Measurements from ENCODE around the gene MAP3K5. TPM values are rescaled to one million over a fixed set of nuclear protein-coding genes. Genes with fewer than 3 reads are reported as not detected.

Gene MAP3K5
- total and polyA plus RNA-seq, 2 donors (not counting 3 experiments of a cell fraction or from before 2014, with no cell fraction given), result 1.5 to 7.0 TPM

- Histone ChIP-seq H3K9me3 (replicated peaks; ENCODE audit: control insufficient read depth, insufficient read depth, low read length) (no peaks in the 10 kb centered on the region), H2AFZ (ENCODE audit: low read depth, low read length) (no peak overlapping the region), H3K79me2 (ENCODE audit: control insufficient read depth, insufficient read depth, low read length) (peaks cover 11% of the 10 kb centered on the region), H3K9me1 (replicated peaks; ENCODE audit: control insufficient read depth, extremely low read depth, insufficient read depth, low read length) (no peaks in the 10 kb centered on the region), H3K36me3 (ENCODE audit: control insufficient read depth in 2 of 2, extremely low read depth in 1 of 2, insufficient read depth in 2 of 2, low read length in 2 of 2) (no peaks in the 10 kb centered on the region), H4K20me1 (replicated peaks; ENCODE audit: control insufficient read depth, extremely low read depth, insufficient read depth, low read length) (no peaks in the 10 kb centered on the region), H3K4me2 (ENCODE audit: insufficient read depth, low read length) (no peak overlapping the region), H3K27me3 (ENCODE audit: control insufficient read depth in 2 of 2, insufficient read depth in 2 of 2, low read length in 2 of 2) (no peaks in the 10 kb centered on the region), H3K4me3 (replicated peaks in 1 of 3; ENCODE audit: insufficient read depth in 1 of 3, low read depth in 1 of 3, low read length in 3 of 3) (no peak overlapping the region), H3K27ac (ENCODE audit: insufficient read depth, low read depth, low read length) (no peak overlapping the region), H3K9ac (replicated peaks; ENCODE audit: extremely low read depth, insufficient read depth, low read length) (no peak overlapping the region), H3K4me1 (ENCODE audit: control insufficient read depth, extremely low read depth, insufficient read depth, low read length) (peaks cover 14% of the 10 kb centered on the region)
- intact Hi-C loops (cut with micrococcal nuclease), result no loop called here
- TF ChIP-seq POLR2AphosphoS5 (IDR thresholded peaks at IDR 0.05; ENCODE audit: insufficient read depth, low read depth, low read length), result no peak
- dilution Hi-C loops (cut with MboI; ENCODE audit: extremely low pct_ligation_motif_present, low sequenced_read_pairs), result no loop called here
- DNase-seq (ENCODE audit: low read depth, low spot score), result no peak
- FAIRE-seq, result no peak
- BruUV-seq (replicated peaks), result no TSS peak
- CTCF ChIA-PET, result interaction anchor here (1.0 to 1.6 kb wide), 3 partner anchors 22 to 28 kb away, joined by 3 to 5 read pairs (median 4); partner anchors contain the start of gene MAP3K5
- POLR2A ChIA-PET, result no interaction called here
These were observed 28.4 kb downstream of the MAP3K5 start for GRCh38 chr6:136763716-136764516.

DNA sequence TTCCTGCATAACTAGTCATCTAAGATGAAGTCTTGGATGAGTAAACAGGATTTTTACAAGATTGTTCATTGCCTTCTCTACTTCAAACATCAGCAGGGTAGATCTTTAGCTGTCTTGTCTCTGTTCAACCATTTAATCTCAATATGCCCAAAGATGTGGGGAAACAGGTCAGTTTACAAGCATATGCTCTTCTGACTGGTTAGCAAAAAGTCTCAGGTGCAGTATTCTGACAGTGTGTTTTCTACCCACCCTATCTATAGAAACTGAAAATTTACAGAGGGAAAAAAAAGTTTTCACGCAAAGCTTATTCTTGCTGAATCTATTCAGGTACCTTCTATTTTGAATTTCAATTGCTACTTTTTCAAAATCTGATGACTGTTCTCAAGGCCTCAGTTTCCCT, 29.0 kb downstream of the MAP3K5 start:
- ChIA-PET CTCF (interaction anchor here (1.0 to 1.6 kb wide), 3 partner anchors 23 to 29 kb away, joined by 3 to 5 read pairs (median 4); partner anchors contain the start of gene MAP3K5), POLR2A (no interaction called here)
- no peaks in the 10 kb centered on the region for H4K20me1 ChIP-seq (replicated peaks; ENCODE audit: control insufficient read depth, extremely low read depth, insufficient read depth, low read length)
- no peak overlapping the region for H2AFZ ChIP-seq (ENCODE audit: low read depth, low read length)
- no peak for DNase-seq (ENCODE audit: low read depth, low spot score)
- dilution Hi-C loops (cut with MboI; ENCODE audit: extremely low pct_ligation_motif_present, low sequenced_read_pairs) (no loop called here), intact Hi-C loops (cut with micrococcal nuclease) (no loop called here)
- H3K9me3 ChIP-seq (replicated peaks; ENCODE audit: control insufficient read depth, insufficient read depth, low read length), result no peaks in the 10 kb centered on the region
- no peak overlapping the region for H3K4me2 ChIP-seq (ENCODE audit: insufficient read depth, low read length)
- no peak overlapping the region for H3K9ac ChIP-seq (replicated peaks; ENCODE audit: extremely low read depth, insufficient read depth, low read length)
- no peaks in the 10 kb centered on the region for H3K27me3 ChIP-seq (ENCODE audit: control insufficient read depth in 2 of 2, insufficient read depth in 2 of 2, low read length in 2 of 2)
- peaks cover 14% of the 10 kb centered on the region for H3K4me1 ChIP-seq (ENCODE audit: control insufficient read depth, extremely low read depth, insufficient read depth, low read length)
- H3K27ac ChIP-seq (ENCODE audit: insufficient read depth, low read depth, low read length), result no peak overlapping the region
- no peaks in the 10 kb centered on the region for H3K9me1 ChIP-seq (replicated peaks; ENCODE audit: control insufficient read depth, extremely low read depth, insufficient read depth, low read length)
- H3K36me3 ChIP-seq (ENCODE audit: control insufficient read depth in 2 of 2, extremely low read depth in 1 of 2, insufficient read depth in 2 of 2, low read length in 2 of 2), result no peaks in the 10 kb centered on the region
- FAIRE-seq, result no peak
- no peak overlapping the region for H3K4me3 ChIP-seq (replicated peaks in 1 of 3; ENCODE audit: insufficient read depth in 1 of 3, low read depth in 1 of 3, low read length in 3 of 3)
- TF ChIP-seq EZH2 (IDR thresholded peaks at IDR 0.05; ENCODE audit: borderline replicate concordance, low read depth, low read length, severe bottlenecking) (no peak), FOS (IDR thresholded peaks at IDR 0.05; ENCODE audit: borderline replicate concordance, insufficient read depth, low read length) (no peak), POLR2AphosphoS5 (IDR thresholded peaks at IDR 0.05; ENCODE audit: insufficient read depth, low read depth, low read length) (no peak), JUN (IDR thresholded peaks at IDR 0.05; ENCODE audit: borderline replicate concordance, insufficient read depth, insufficient read length, low read depth) (no peak), MYC (IDR thresholded peaks at IDR 0.05; ENCODE audit: low read depth, low read length) (no peak), GATA2 (IDR thresholded peaks at IDR 0.05; ENCODE audit: insufficient read depth, insufficient read length, low read depth, low read length) (no peak)
- TF ChIP-seq, protein P1, sequence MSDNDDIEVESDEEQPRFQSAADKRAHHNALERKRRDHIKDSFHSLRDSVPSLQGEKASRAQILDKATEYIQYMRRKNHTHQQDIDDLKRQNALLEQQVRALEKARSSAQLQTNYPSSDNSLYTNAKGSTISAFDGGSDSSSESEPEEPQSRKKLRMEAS (IDR thresholded peaks at IDR 0.05; ENCODE audit: insufficient read depth, insufficient read length), result no peak
- TF ChIP-seq, protein P2, sequence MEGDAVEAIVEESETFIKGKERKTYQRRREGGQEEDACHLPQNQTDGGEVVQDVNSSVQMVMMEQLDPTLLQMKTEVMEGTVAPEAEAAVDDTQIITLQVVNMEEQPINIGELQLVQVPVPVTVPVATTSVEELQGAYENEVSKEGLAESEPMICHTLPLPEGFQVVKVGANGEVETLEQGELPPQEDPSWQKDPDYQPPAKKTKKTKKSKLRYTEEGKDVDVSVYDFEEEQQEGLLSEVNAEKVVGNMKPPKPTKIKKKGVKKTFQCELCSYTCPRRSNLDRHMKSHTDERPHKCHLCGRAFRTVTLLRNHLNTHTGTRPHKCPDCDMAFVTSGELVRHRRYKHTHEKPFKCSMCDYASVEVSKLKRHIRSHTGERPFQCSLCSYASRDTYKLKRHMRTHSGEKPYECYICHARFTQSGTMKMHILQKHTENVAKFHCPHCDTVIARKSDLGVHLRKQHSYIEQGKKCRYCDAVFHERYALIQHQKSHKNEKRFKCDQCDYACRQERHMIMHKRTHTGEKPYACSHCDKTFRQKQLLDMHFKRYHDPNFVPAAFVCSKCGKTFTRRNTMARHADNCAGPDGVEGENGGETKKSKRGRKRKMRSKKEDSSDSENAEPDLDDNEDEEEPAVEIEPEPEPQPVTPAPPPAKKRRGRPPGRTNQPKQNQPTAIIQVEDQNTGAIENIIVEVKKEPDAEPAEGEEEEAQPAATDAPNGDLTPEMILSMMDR (IDR thresholded peaks at IDR 0.05; ENCODE audit: extremely low read depth in 1 of 2, insufficient read depth in 1 of 2, low read depth in 1 of 2, low read length in 2 of 2), result no peak
- BruUV-seq (replicated peaks), result no TSS peak
- H3K79me2 ChIP-seq (ENCODE audit: control insufficient read depth, insufficient read depth, low read length), result peaks cover 11% of the 10 kb centered on the region

All from endothelial cell of umbilical vein (primary cell).